Activated B cell treated with CpG ODN at 0.5 μM for 24 hours (primary cell): ENCODE measurements around the gene CRELD1. TPM values are rescaled to one million over a fixed set of nuclear protein-coding genes. Genes with fewer than 3 reads are reported as not detected.

Source experiments
- ATAC-seq: fragments of 200-7000 bp; cut with Tn5 transposase; one replicate; pipeline ENCODE4 v1.10.0; 2021; ENCODE audit warnings: low read depth, mild to moderate bottlenecking, moderate library complexity
- CTCF ChIA-PET: fragments of 350-600 bp; sonication (Branson Sonifier 250); formaldehyde crosslinking; loops from one replicate; lab custom pipeline; 2021; ENCODE audit warnings: antibody characterized with exemption; lab: Charles Lee
- POLR2A ChIA-PET: fragments of 350-600 bp; sonication (Branson Sonifier 250); formaldehyde crosslinking; loops from one replicate; lab custom pipeline; 2021; ENCODE audit warnings: antibody characterized with exemption; lab: Charles Lee
- DNase-seq: peaks from one replicate; pipeline ENCODE4 v3.0.0; 2022
- H3K27ac Mint-ChIP-seq: one replicate; pipeline ENCODE4 v1.8.0; 2020; ENCODE audit warnings: mixed read lengths
- H3K27me3 Mint-ChIP-seq: one replicate; pipeline ENCODE4 v1.8.0; 2021; ENCODE audit warnings: mixed read lengths
- H3K36me3 Mint-ChIP-seq: one replicate; pipeline ENCODE4 v1.8.0; 2021; ENCODE audit warnings: low read depth, mixed read lengths
- H3K4me1 Mint-ChIP-seq: one replicate; pipeline ENCODE4 v1.8.0; 2021; ENCODE audit warnings: mixed read lengths
- H3K4me3 Mint-ChIP-seq: one replicate; pipeline ENCODE4 v1.8.0; 2020; ENCODE audit warnings: mild to moderate bottlenecking, mixed read lengths
- H3K9me3 Mint-ChIP-seq: one replicate; pipeline ENCODE4 v1.8.0; 2020; ENCODE audit warnings: mixed read lengths
- CTCF ChIP-seq: fragments of 200-600 bp; IDR thresholded peaks from one replicate; pipeline ENCODE4 v1.8.0; 2022; ENCODE audit warnings: antibody characterized with exemption, mild to moderate bottlenecking
- intact Hi-C: fragments of 100-400 bp; cut with micrococcal nuclease; formaldehyde crosslinking; loops from one replicate; pipeline ENCODE4 v1.15.1; 2024
- total RNA-seq: library from RNA; stranded (reverse); gene quantifications from 2 replicates; pipeline ENCODE4 v1.2.3, GENCODE V29; 2022

The CRELD1 gene
- total RNA-seq, 1 donor from 2014 or later, result 30.5 TPM

DNA sequence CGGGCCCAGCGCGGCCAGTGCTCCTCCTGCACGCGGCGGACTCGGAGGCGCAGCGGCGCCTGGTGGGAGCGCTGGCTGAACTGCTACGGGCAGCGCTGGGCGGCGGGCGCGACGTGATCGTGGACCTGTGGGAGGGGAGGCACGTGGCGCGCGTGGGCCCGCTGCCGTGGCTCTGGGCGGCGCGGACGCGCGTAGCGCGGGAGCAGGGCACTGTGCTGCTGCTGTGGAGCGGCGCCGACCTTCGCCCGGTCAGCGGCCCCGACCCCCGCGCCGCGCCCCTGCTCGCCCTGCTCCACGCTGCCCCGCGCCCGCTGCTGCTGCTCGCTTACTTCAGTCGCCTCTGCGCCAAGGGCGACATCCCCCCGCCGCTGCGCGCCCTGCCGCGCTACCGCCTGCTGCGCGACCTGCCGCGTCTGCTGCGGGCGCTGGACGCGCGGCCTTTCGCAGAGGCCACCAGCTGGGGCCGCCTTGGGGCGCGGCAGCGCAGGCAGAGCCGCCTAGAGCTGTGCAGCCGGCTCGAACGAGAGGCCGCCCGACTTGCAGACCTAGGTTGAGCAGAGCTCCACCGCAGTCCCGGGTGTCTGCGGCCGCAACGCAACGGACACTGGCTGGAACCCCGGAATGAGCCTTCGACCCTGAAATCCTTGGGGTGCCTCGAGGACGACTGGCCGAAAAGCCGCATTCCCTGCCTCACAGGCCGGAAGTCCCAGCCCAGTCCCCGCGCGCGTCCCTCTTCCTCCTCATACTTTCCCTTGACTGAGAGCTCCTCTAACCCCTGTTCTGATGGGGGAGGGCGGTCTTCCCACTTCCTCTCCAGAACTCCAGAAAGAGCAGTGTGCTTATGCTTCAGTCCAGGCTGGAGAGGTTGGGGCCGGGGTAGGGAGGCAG, 18.1 kb upstream of the CRELD1 start:
- POLR2A ChIA-PET, result interaction anchor here (2.1 to 2.3 kb wide), 2 partner anchors 17 to 25 kb away, joined by 11 to 13 read pairs; partner anchors contain the start of genes CRELD1 and JAGN1
- H3K27ac Mint-ChIP-seq, result no peak overlapping the region
- intact Hi-C loops, result loop anchor here (1.0 to 2.0 kb wide), 2 partner anchors 17 to 25 kb away; partner anchors contain the start of genes CRELD1 and JAGN1
- CTCF ChIA-PET, result no interaction called here
- no peak for TF ChIP-seq CTCF
- peak overlapping the region; percentile 78 for H3K4me3 Mint-ChIP-seq
- no peaks in the 10 kb centered on the region for H3K9me3 Mint-ChIP-seq
- ATAC-seq (peak; percentile 61), DNase-seq (peak; percentile 22)
- H3K36me3 Mint-ChIP-seq, result no peaks in the 10 kb centered on the region
- peaks cover 10% of the 10 kb centered on the region for H3K27me3 Mint-ChIP-seq
- H3K4me1 Mint-ChIP-seq, result peaks cover 17% of the 10 kb centered on the region

- H3K27me3 Mint-ChIP-seq, result peaks cover 7% of the 10 kb centered on the region
- H3K36me3 Mint-ChIP-seq, result no peaks in the 10 kb centered on the region
- DNase-seq (no peak), ATAC-seq (no peak)
- H3K4me3 Mint-ChIP-seq, result peak overlapping the region; percentile 64
- ChIA-PET CTCF (no interaction called here), POLR2A (interaction anchor here (2.1 to 2.3 kb wide), 2 partner anchors 16 to 26 kb away, joined by 11 to 13 read pairs; partner anchors contain the start of genes CRELD1 and JAGN1)
- intact Hi-C loops, result loop anchor here (2.0 kb wide), 1 partner anchor 16 kb away; the partner anchor contains the start of gene CRELD1
- no peak for TF ChIP-seq CTCF
- H3K4me1 Mint-ChIP-seq, result peaks cover 17% of the 10 kb centered on the region
- no peaks in the 10 kb centered on the region for H3K9me3 Mint-ChIP-seq
- no peak overlapping the region for H3K27ac Mint-ChIP-seq
Observed at GRCh38 chr3:9916346-9916733, 17.3 kb upstream of the CRELD1 start.

DNA sequence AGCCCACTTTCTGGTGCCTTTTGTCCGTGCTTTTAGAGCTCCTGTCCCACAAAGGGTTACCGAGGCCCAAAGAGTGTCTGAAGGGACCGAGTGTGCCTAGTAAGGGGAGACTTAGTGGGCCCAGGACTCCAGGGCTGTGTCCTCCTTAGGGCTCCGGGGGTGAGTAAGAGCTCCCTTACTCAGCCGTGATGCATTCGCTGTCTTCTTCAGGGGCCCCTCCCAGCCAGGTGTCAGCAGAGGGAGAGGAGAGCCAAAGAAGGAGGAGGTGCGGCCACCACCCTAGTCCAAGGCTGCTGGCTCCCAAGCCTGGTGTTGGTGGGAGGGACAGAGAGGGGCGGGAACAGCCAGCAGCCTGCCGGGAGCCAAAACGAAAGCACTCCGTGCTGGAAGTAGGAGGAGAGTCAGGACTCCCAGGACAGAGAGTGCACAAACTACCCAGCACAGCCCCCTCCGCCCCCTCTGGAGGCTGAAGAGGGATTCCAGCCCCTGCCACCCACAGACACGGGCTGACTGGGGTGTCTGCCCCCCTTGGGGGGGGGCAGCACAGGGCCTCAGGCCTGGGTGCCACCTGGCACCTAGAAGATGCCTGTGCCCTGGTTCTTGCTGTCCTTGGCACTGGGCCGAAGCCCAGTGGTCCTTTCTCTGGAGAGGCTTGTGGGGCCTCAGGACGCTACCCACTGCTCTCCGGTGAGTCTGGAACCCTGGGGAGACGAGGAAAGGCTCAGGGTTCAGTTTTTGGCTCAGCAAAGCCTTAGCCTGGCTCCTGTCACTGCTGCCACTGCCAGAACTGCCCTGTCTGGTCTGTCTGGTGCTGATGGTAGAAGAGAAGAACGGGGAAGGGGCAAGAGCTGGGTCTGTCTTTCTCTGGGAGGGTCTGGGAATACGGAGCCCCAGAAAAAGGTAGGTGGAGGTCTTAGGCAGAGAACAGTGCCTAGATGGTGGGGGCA, 16.6 kb upstream of the CRELD1 start, which contains the start of gene IL17RC:
TSS of gene IL17RC (plus strand) at position 365 of the 947 bp plus-strand sequence. CDS start at position 583, 218 bp downstream.
- POLR2A ChIA-PET, result interaction anchor here (2.1 to 2.3 kb wide), 2 partner anchors 15 to 26 kb away, joined by 11 to 13 read pairs; partner anchors contain the start of genes CRELD1 and JAGN1
- H3K27ac Mint-ChIP-seq, result no peak within 1 kb of the TSS
- peak within 1 kb of the TSS; percentile 78 for H3K4me3 Mint-ChIP-seq
- DNase-seq (no peak), ATAC-seq (peak; percentile 61)
- peaks cover 7% of the 10 kb centered on the region for H3K27me3 Mint-ChIP-seq
- TF ChIP-seq CTCF, result no peak
- H3K9me3 Mint-ChIP-seq, result no peaks in the 10 kb centered on the region
- peaks cover 17% of the 10 kb centered on the region for H3K4me1 Mint-ChIP-seq
- no peaks in the 10 kb centered on the region for H3K36me3 Mint-ChIP-seq
- CTCF ChIA-PET, result no interaction called here
- intact Hi-C loops, result loop anchor here (2.0 kb wide), 1 partner anchor 16 kb away; the partner anchor contains the start of gene CRELD1

DNA sequence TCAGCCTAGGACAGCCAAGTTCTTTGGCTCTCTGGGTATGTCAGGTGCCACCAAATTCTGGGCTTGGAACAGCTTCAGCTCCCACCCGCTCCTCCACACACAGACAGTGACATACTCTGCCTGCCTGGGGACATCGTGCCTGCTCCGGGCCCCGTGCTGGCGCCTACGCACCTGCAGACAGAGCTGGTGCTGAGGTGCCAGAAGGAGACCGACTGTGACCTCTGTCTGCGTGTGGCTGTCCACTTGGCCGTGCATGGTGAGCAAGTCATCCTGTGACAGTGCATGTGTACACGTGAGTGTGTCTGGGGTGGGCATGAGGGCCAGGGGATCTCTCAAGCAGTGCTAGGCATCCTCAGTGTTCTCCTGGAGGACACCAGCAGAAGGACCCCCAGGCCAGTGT, 15.8 kb upstream of the CRELD1 start:
- H3K27me3 Mint-ChIP-seq, result peaks cover 7% of the 10 kb centered on the region
- ChIA-PET POLR2A (interaction anchor here (1.0 kb wide), 1 partner anchor 15 kb away, joined by 3 read pairs; the partner anchor contains the start of gene CRELD1), CTCF (no interaction called here)
- TF ChIP-seq CTCF, result no peak
- H3K4me3 Mint-ChIP-seq, result no peak overlapping the region
- no peaks in the 10 kb centered on the region for H3K9me3 Mint-ChIP-seq
- peaks cover 17% of the 10 kb centered on the region for H3K4me1 Mint-ChIP-seq
- ATAC-seq (no peak), DNase-seq (no peak)
- H3K36me3 Mint-ChIP-seq, result no peaks in the 10 kb centered on the region
- H3K27ac Mint-ChIP-seq, result no peak overlapping the region
- intact Hi-C loops, result loop anchor here (2.0 kb wide), 1 partner anchor 15 kb away; the partner anchor contains the start of gene CRELD1
